Measurements from ENCODE around the gene FGF14. TPM values are rescaled to one million over a fixed set of nuclear protein-coding genes. Genes with fewer than 3 reads are reported as not detected.

Gene FGF14
- polyA plus RNA-seq, 1 donor (not counting 4 experiments of a cell fraction or from before 2014, with no cell fraction given): 0.09 TPM

DNA sequence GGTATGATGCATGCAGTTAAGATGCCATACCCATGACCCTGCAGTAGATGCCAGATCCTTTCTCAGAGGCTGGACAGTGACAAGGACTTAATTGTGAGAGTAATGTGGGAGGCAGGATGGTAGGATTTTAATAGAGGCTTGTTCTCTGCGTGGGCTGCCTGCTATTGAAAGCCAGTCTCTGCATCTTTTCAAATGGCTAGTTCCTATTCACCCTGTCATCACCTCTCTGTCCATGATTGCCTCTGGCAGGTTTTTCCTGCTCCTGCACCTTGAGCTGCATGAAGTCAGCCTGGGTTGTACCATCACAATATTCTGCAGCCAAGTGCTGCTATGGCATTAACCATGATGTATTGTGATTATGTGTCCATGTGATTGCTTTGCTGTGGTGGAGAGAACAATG lies 508.8 kb downstream of the FGF14 start:
- Histone ChIP-seq H3K4me2 (ENCODE audit: control insufficient read depth, extremely low read depth, insufficient read depth, low read depth, low read length) (no peak overlapping the region), H4K20me1 (ENCODE audit: control insufficient read depth, extremely low read depth, insufficient read depth, low read length) (no peaks in the 10 kb centered on the region), H3K27ac (ENCODE audit: control insufficient read depth, insufficient read depth, low read length) (no peak overlapping the region), H3K4me1 (ENCODE audit: control insufficient read depth, extremely low read depth, insufficient read depth, low read length) (no peaks in the 10 kb centered on the region), H3K4me3 (ENCODE audit: control insufficient read depth in 2 of 3, extremely low read depth in 1 of 3, insufficient read depth in 2 of 3, low read depth in 1 of 3, low read length in 3 of 3) (no peak overlapping the region), H3K9ac (ENCODE audit: control insufficient read depth, extremely low read depth, insufficient read depth, low read length) (no peak overlapping the region), H2AFZ (ENCODE audit: control insufficient read depth, low read length) (no peak overlapping the region), H3K9me3 (ENCODE audit: control insufficient read depth, low read depth, low read length) (no peaks in the 10 kb centered on the region), H3K36me3 (ENCODE audit: control insufficient read depth in 2 of 2, extremely low read depth in 1 of 2, insufficient read depth in 2 of 2, low read length in 2 of 2) (no peaks in the 10 kb centered on the region), H3K9me1 (ENCODE audit: control insufficient read depth, extremely low read depth, insufficient read depth, low read length) (no peaks in the 10 kb centered on the region), H3K27me3 (ENCODE audit: control insufficient read depth, extremely low read depth, insufficient read depth, low read length) (no peaks in the 10 kb centered on the region), H3K79me2 (ENCODE audit: control insufficient read depth, insufficient read depth, low read length) (no peaks in the 10 kb centered on the region)
- DNase-seq (ENCODE audit: low read depth, low spot score) (no peak), FAIRE-seq (no peak)
- dilution Hi-C loops (cut with MboI; ENCODE audit: extremely low pct_ligation_motif_present, low sequenced_read_pairs): no loop called here
- TF ChIP-seq, protein P1, sequence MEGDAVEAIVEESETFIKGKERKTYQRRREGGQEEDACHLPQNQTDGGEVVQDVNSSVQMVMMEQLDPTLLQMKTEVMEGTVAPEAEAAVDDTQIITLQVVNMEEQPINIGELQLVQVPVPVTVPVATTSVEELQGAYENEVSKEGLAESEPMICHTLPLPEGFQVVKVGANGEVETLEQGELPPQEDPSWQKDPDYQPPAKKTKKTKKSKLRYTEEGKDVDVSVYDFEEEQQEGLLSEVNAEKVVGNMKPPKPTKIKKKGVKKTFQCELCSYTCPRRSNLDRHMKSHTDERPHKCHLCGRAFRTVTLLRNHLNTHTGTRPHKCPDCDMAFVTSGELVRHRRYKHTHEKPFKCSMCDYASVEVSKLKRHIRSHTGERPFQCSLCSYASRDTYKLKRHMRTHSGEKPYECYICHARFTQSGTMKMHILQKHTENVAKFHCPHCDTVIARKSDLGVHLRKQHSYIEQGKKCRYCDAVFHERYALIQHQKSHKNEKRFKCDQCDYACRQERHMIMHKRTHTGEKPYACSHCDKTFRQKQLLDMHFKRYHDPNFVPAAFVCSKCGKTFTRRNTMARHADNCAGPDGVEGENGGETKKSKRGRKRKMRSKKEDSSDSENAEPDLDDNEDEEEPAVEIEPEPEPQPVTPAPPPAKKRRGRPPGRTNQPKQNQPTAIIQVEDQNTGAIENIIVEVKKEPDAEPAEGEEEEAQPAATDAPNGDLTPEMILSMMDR (optimal IDR thresholded peaks at IDR 0.05 in 1 of 3, IDR thresholded peaks at IDR 0.05 in 1 of 3, conservative IDR thresholded peaks at IDR 0.05 in 1 of 3; ENCODE audit: extremely low read depth in 1 of 3, insufficient read depth in 2 of 3, low read length in 3 of 3): no peak
- TF ChIP-seq EZH2 (IDR thresholded peaks at IDR 0.05; ENCODE audit: low read length): no peak

DNA sequence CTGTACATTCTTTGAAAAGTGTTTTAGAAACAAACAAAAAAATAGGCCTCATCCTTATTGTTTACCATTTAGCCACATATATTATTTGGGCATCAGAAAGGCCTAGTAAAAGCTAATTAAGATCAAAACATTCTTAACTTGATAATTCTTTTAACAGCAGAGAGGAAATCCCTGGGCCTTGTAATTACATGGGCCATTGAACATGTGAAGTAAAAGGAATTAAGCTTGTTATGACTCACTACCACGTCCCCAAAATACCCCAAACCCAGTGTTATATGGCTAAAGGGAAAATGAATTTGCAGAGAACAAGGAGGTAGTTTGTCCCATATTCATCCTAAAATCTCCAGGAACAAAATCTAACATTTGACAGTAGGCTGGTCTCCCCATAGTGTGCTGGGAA lies 509.6 kb downstream of the FGF14 start:
- Histone ChIP-seq H2AFZ (ENCODE audit: control insufficient read depth, low read length) (no peak overlapping the region), H3K36me3 (ENCODE audit: control insufficient read depth in 2 of 2, extremely low read depth in 1 of 2, insufficient read depth in 2 of 2, low read length in 2 of 2) (no peaks in the 10 kb centered on the region), H3K4me1 (ENCODE audit: control insufficient read depth, extremely low read depth, insufficient read depth, low read length) (no peaks in the 10 kb centered on the region), H3K79me2 (ENCODE audit: control insufficient read depth, insufficient read depth, low read length) (no peaks in the 10 kb centered on the region), H3K4me2 (ENCODE audit: control insufficient read depth, extremely low read depth, insufficient read depth, low read depth, low read length) (no peak overlapping the region), H3K4me3 (ENCODE audit: control insufficient read depth in 2 of 3, extremely low read depth in 1 of 3, insufficient read depth in 2 of 3, low read depth in 1 of 3, low read length in 3 of 3) (no peak overlapping the region), H3K27me3 (ENCODE audit: control insufficient read depth, extremely low read depth, insufficient read depth, low read length) (no peaks in the 10 kb centered on the region), H3K27ac (ENCODE audit: control insufficient read depth, insufficient read depth, low read length) (no peak overlapping the region), H3K9me1 (ENCODE audit: control insufficient read depth, extremely low read depth, insufficient read depth, low read length) (no peaks in the 10 kb centered on the region), H4K20me1 (ENCODE audit: control insufficient read depth, extremely low read depth, insufficient read depth, low read length) (no peaks in the 10 kb centered on the region), H3K9ac (ENCODE audit: control insufficient read depth, extremely low read depth, insufficient read depth, low read length) (no peak overlapping the region), H3K9me3 (ENCODE audit: control insufficient read depth, low read depth, low read length) (no peaks in the 10 kb centered on the region)
- no peak for FAIRE-seq
- no peak for DNase-seq (ENCODE audit: low read depth, low spot score)
- dilution Hi-C loops (cut with MboI; ENCODE audit: extremely low pct_ligation_motif_present, low sequenced_read_pairs): no loop called here
- no peak for TF ChIP-seq EZH2 (IDR thresholded peaks at IDR 0.05; ENCODE audit: low read length)
- TF ChIP-seq, protein P1 (optimal IDR thresholded peaks at IDR 0.05 in 1 of 3, IDR thresholded peaks at IDR 0.05 in 1 of 3, conservative IDR thresholded peaks at IDR 0.05 in 1 of 3; ENCODE audit: extremely low read depth in 1 of 3, insufficient read depth in 2 of 3, low read length in 3 of 3): no peak

All from keratinocyte (primary cell).